ENCODE measurements around the gene ZNF287.
"Not testable (repeated sequence)": the region's sequence is repeated elsewhere in the genome, so short reads cannot be mapped to it uniquely, and the experiment has no call there.

ZNF287 gene

DNA sequence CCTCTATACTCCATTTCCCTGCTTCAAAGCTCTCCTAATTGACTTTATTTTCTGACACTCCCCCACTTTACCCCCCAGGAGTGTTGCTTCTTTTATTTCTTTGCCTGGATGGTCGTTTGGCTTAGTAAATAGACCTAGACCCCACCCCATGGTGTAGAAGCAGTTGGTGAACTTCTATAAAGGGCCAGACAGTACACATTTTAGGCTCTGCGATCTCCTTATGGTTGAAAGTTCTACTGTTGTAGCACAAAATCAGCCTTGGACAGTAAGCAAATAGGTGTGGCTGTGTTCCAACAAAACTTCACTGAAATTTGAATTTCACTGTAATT is 31.9 kb downstream of the ZNF287 start:
- DNase-seq (ENCODE audit: low spot score) = no peak
- peak overlapping the region; percentile 96 for H3K27ac Mint-ChIP-seq

DNA sequence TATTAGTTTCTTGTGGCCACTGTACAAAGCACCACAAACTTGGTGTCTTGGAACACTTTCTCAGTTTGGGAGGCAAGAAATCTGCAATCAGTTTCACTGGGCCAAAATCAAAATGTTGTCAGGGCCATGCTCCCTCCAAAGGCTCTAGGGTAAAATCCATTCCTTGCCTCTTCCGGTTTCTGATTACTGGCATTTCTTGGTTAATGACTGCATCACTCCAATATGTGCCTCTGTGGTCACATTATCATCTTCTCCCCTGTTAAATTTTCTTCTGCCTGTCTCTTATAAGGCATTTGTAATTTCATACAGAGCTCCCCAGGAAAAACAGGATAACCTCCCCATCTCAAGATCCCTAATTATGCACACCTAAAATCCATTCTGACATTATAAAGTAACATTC is 34.8 kb downstream of the ZNF287 start:
- H3K4me3 Mint-ChIP-seq = no peak overlapping the region
- H3K27ac Mint-ChIP-seq = no peak overlapping the region

More for the DNA sequence above, 31.9 kb downstream of the ZNF287 start:
- H3K4me3 Mint-ChIP-seq = peak overlapping the region; percentile 96
- H3K9me3 Mint-ChIP-seq = peaks cover 20% of the 10 kb centered on the region
- peaks cover 4% of the 10 kb centered on the region for H3K36me3 Mint-ChIP-seq (ENCODE audit: low read depth)
- peaks cover 4% of the 10 kb centered on the region for H3K27me3 Mint-ChIP-seq (ENCODE audit: low read depth)
- peaks cover 18% of the 10 kb centered on the region for H3K4me1 Mint-ChIP-seq (ENCODE audit: low read depth)

DNA sequence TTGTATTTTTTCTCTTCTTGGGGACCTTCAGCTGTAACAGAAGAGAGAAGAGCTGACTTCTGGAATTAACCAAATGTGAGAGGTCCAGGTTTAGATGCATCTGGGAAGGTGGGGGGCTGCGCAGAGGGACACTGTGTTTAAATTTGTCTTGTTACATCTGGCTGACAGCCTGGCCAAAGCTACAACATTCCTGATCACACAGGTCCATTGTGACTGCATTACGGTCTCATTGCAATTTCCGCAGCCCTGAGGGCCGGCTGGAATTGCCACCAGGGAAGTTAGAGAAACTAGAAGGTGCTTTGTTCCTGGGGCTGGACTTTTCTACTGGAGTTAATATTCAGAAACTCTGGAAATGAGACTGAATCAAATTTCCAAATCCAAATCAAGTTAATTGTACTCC is 39.1 kb downstream of the ZNF287 start:
- H3K27me3 Mint-ChIP-seq (ENCODE audit: low read depth) = peaks cover 26% of the 10 kb centered on the region

More for the DNA sequence above, 34.8 kb downstream of the ZNF287 start:
- Mint-ChIP-seq H3K4me1 (ENCODE audit: low read depth) (peaks cover 18% of the 10 kb centered on the region), H3K27me3 (ENCODE audit: low read depth) (peaks cover 9% of the 10 kb centered on the region), H3K36me3 (ENCODE audit: low read depth) (peaks cover 1% of the 10 kb centered on the region), H3K9me3 (peaks cover under 1% of the 10 kb centered on the region)
- DNase-seq (ENCODE audit: low spot score) = no peak

DNA sequence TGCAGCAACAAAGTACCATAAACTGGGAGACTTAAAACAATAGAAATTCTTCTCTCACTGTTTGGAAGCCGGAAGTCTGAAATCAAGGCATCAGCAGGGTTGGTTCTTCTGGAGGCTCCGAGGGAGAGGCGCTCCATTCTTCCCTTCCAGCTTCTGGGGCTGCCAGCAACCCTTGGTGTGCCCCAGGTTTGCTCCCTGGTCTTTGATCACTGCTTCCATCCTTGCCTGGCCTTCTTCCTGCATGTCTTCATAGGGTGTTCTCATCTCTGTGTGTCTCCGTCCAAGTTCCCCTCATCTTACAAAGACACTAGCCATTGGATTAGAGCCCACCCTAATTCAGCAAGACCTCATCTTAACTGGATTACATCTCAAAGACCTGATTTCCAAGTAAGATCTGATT is 41.7 kb downstream of the ZNF287 start:
- H3K27ac Mint-ChIP-seq = no peak overlapping the region
- no peak overlapping the region for H3K4me3 Mint-ChIP-seq
- no peaks in the 10 kb centered on the region for H3K9me3 Mint-ChIP-seq
- no peaks in the 10 kb centered on the region for H3K4me1 Mint-ChIP-seq (ENCODE audit: low read depth)
- peaks cover 26% of the 10 kb centered on the region for H3K27me3 Mint-ChIP-seq (ENCODE audit: low read depth)
- H3K36me3 Mint-ChIP-seq (ENCODE audit: low read depth) = no peaks in the 10 kb centered on the region
- no peak for DNase-seq (ENCODE audit: low spot score)

More for the DNA sequence above, 39.1 kb downstream of the ZNF287 start:
- peaks cover 1% of the 10 kb centered on the region for H3K4me1 Mint-ChIP-seq (ENCODE audit: low read depth)
- no peak overlapping the region for H3K4me3 Mint-ChIP-seq
- no peaks in the 10 kb centered on the region for H3K9me3 Mint-ChIP-seq
- peaks cover 1% of the 10 kb centered on the region for H3K36me3 Mint-ChIP-seq (ENCODE audit: low read depth)
- no peak for DNase-seq (ENCODE audit: low spot score)
- no peak overlapping the region for H3K27ac Mint-ChIP-seq

DNA sequence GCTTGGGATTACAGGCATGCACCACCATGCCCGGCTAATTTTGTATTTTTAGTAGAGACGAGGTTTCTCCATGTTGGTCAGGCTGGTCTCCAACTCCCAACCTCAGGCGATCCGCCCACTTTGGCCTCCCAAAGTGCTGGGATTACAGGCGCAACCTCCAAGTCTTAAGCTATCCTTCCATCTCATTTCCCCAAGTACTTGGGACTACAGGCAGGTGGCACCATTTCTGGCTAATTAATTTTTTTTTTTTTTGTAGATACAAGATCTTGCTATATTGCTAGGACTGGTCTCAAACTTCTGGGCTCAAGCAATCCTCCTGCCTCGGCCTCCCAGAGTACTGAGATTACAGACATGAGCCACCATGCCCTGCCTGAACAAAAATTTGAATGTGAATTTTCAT is 43.4 kb downstream of the ZNF287 start:
- not testable (repeated sequence) for H3K9me3 Mint-ChIP-seq; H3K27ac Mint-ChIP-seq; DNase-seq (ENCODE audit: low spot score); H3K36me3 Mint-ChIP-seq (ENCODE audit: low read depth); H3K4me1 Mint-ChIP-seq (ENCODE audit: low read depth); H3K4me3 Mint-ChIP-seq
- peaks cover 23% of the 10 kb centered on the region for H3K27me3 Mint-ChIP-seq (ENCODE audit: low read depth)

DNA sequence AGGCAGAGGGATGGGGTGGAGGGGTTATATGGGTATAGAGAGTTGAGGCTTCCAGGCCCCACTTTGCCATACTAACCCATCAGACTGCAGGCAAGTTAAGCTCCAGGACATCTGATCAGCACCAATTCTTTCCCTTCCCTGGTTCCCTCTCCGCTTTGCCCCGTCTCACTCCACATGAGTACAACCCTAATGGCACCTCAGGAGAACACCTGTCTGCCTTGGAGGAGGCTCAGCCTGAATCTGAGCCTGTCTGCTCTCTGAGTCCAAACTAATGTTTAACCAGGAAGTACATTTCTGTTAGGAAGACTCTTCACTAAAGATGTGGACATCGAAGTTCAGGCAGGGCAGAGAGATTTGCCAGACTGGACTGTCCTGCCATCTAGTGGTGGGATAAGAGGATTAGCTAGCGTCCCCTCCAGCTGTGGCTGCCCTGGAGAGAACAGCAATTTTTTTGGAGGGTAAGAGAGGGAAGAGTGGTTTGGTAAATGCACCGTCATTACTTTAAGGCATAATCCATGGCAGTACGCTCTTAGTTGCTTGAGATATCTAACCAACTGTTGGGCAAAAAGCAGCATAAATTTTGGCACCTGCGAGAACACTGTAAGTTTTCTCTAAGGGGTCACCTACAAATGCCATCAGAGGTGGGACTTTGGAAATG is 47.8 kb downstream of the ZNF287 start:
- peak; percentile 46 for DNase-seq (ENCODE audit: low spot score)
- H3K36me3 Mint-ChIP-seq (ENCODE audit: low read depth) = no peaks in the 10 kb centered on the region
- H3K27me3 Mint-ChIP-seq (ENCODE audit: low read depth) = peaks cover 30% of the 10 kb centered on the region
- H3K27ac Mint-ChIP-seq = no peak overlapping the region
- H3K4me3 Mint-ChIP-seq = no peak overlapping the region
- H3K9me3 Mint-ChIP-seq = no peaks in the 10 kb centered on the region
- H3K4me1 Mint-ChIP-seq (ENCODE audit: low read depth) = peaks cover 11% of the 10 kb centered on the region

DNA sequence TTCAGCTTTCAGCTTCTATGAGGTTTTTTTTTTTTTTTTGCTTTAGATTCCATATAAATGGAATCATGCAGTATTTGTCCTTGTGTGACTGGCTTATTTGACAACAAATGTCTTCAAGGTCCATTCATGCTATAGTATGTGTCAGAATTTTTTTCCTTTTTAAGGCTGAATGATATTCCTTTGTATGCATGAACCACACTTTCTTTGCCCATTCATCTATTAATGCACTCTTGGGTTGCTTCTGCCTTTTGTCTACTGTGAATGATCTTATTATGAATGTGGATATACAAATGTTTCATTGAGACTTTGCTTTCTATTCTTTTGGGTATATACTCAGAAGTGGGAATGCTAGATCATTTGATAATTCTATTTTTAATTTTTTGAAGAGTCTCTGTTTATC is 50.0 kb downstream of the ZNF287 start:
- peaks cover 17% of the 10 kb centered on the region for H3K4me1 Mint-ChIP-seq (ENCODE audit: low read depth)
- no peak overlapping the region for H3K4me3 Mint-ChIP-seq
- H3K27ac Mint-ChIP-seq = no peak overlapping the region
- H3K9me3 Mint-ChIP-seq = no peaks in the 10 kb centered on the region
- no peak for DNase-seq (ENCODE audit: low spot score)
- peaks cover 31% of the 10 kb centered on the region for H3K27me3 Mint-ChIP-seq (ENCODE audit: low read depth)
- no peaks in the 10 kb centered on the region for H3K36me3 Mint-ChIP-seq (ENCODE audit: low read depth)

DNA sequence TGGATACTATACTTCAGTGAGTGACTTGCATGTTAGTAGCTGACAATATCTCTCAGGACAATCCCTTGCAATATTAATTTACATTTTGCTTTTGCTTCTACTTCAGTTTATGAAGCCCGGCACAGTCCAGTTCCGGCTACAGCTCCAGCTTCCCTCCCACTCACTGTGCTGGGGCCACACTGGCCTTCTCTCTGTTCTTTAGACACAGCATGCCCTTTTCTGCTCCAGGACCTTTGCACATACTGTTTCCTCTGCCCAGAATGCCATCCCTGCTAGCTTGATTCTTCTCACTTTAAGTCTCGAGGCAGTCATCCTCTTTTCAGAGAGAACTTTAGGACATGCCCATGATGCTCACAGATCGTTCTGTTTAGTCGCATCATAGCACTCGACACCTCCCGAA is 51.5 kb downstream of the ZNF287 start:
- Mint-ChIP-seq H3K4me3 (no peak overlapping the region), H3K9me3 (no peaks in the 10 kb centered on the region), H3K36me3 (ENCODE audit: low read depth) (no peaks in the 10 kb centered on the region), H3K27ac (no peak overlapping the region), H3K27me3 (ENCODE audit: low read depth) (peaks cover 34% of the 10 kb centered on the region), H3K4me1 (ENCODE audit: low read depth) (peaks cover 17% of the 10 kb centered on the region)
- DNase-seq (ENCODE audit: low spot score) = no peak

DNA sequence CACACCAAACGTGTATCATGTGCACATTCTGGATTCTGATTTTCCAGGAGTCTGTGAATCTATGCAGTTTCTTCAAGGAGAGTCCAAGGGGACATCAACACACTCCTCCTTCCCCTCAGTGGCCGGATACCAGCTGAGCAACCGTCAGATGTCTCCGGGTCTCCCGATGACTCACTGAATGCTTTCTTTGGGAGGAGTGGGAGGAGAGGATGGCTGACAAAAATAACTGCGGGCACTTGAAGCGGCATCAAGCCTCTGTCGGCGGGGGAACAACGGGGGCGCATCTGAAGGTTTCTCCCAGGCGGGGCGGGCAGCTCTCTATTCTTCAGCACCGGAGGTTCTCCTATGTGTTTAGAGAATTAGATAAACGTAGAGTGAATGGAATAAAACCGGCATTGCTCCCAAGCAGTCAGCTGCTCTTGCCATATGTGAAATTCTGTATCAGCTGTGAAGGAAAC is 52.4 kb downstream of the ZNF287 start:
- H3K4me1 Mint-ChIP-seq (ENCODE audit: low read depth) = peaks cover 17% of the 10 kb centered on the region
- no peaks in the 10 kb centered on the region for H3K36me3 Mint-ChIP-seq (ENCODE audit: low read depth)
- no peak overlapping the region for H3K27ac Mint-ChIP-seq
- no peak for DNase-seq (ENCODE audit: low spot score)
- H3K27me3 Mint-ChIP-seq (ENCODE audit: low read depth) = peaks cover 34% of the 10 kb centered on the region
- H3K4me3 Mint-ChIP-seq = peak overlapping the region; percentile 4
- no peaks in the 10 kb centered on the region for H3K9me3 Mint-ChIP-seq

DNA sequence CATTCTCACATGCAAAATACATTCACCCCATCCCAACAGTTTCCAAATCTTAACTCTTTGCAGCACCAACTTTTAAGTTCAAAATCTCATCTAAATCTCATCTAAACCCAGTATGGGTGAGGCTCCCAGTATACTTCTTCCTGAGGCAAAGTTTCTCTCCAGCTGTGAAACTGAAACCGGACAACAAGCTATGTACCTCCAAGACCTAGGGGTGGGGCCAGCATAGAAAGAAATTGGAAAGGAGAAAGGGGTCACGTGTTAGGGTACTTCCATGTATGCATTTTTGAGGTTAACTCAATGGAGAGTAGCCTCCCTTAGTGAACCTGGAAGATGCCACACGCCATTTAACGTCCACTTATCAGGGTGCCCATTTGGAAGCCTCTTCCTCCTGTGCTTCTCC is 53.1 kb downstream of the ZNF287 start:
- Mint-ChIP-seq H3K4me3 (no peak overlapping the region), H3K4me1 (ENCODE audit: low read depth) (peaks cover 13% of the 10 kb centered on the region), H3K27me3 (ENCODE audit: low read depth) (peaks cover 34% of the 10 kb centered on the region), H3K9me3 (no peaks in the 10 kb centered on the region), H3K27ac (no peak overlapping the region), H3K36me3 (ENCODE audit: low read depth) (no peaks in the 10 kb centered on the region)
- DNase-seq (ENCODE audit: low spot score) = no peak

DNA sequence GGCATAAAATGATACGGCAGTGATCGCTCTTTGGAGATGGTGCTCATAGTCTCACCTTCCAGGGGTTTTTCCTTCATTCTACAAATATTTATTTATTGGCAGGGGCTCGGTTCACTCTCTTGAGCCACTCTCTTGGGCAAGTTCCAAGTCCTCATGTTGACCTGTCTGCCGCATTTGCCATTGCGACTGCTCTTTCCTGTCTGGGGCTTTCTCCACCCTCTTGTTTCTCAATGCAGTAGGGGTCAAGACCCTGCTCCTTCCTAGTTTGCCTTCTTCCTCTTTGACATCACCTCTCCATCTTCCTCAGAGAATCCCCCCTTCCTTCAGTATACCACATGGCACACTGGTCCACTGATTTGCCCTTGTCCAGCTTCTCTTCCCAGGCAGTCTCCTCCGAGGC is 55.1 kb downstream of the ZNF287 start:
- Mint-ChIP-seq H3K9me3 (no peaks in the 10 kb centered on the region), H3K27me3 (ENCODE audit: low read depth) (peaks cover 25% of the 10 kb centered on the region), H3K36me3 (ENCODE audit: low read depth) (no peaks in the 10 kb centered on the region), H3K27ac (no peak overlapping the region), H3K4me3 (no peak overlapping the region), H3K4me1 (ENCODE audit: low read depth) (peaks cover 12% of the 10 kb centered on the region)
- DNase-seq (ENCODE audit: low spot score) = no peak

DNA sequence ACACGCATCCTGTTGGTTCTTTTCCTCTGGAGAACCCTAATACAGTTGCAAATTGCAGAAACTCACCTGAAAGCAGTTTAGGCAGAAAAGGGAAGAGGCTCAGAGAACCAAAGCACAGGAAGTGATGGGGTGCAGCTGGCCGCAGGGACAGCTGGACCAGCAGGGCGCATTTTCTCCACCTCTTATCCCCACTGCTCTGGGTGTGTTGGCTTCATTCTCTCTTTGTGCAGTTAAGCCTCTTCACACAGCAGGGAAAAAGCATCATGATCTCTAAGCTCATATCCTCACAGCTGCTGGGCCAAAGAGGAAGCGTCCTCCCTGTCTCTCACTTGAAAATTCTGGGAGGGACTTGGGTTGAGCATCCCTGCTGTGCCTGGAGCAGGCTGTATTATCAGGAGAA is 57.0 kb downstream of the ZNF287 start:
- no peaks in the 10 kb centered on the region for H3K9me3 Mint-ChIP-seq
- DNase-seq (ENCODE audit: low spot score) = no peak
- no peak overlapping the region for H3K27ac Mint-ChIP-seq
- H3K27me3 Mint-ChIP-seq (ENCODE audit: low read depth) = peaks cover 20% of the 10 kb centered on the region
- H3K4me1 Mint-ChIP-seq (ENCODE audit: low read depth) = peaks cover 12% of the 10 kb centered on the region
- H3K36me3 Mint-ChIP-seq (ENCODE audit: low read depth) = no peaks in the 10 kb centered on the region
- no peak overlapping the region for H3K4me3 Mint-ChIP-seq

DNA sequence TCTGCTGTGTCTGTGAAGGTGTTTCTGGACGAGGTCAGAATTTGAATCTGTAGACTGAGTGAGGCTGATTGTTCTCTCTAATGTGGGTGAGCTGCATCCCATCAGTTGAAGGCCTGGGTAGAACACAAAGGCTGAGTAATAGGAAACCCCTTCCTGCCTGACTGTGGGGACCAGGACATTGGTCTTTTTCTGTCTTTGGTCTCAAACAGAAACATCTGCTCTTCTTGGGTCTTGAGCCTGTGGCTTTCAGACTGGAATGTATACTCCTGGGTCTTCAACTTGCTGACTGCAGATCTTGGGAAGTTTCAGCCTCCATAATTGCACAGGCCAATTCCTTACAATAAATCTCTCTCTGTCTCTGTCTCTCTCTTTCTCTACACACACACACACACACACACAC is 57.4 kb downstream of the ZNF287 start:
- no peaks in the 10 kb centered on the region for H3K9me3 Mint-ChIP-seq
- H3K4me1 Mint-ChIP-seq (ENCODE audit: low read depth) = peaks cover 11% of the 10 kb centered on the region
- H3K4me3 Mint-ChIP-seq = no peak overlapping the region
- H3K27ac Mint-ChIP-seq = no peak overlapping the region
- no peak for DNase-seq (ENCODE audit: low spot score)
- no peaks in the 10 kb centered on the region for H3K36me3 Mint-ChIP-seq (ENCODE audit: low read depth)
- H3K27me3 Mint-ChIP-seq (ENCODE audit: low read depth) = peaks cover 16% of the 10 kb centered on the region

DNA sequence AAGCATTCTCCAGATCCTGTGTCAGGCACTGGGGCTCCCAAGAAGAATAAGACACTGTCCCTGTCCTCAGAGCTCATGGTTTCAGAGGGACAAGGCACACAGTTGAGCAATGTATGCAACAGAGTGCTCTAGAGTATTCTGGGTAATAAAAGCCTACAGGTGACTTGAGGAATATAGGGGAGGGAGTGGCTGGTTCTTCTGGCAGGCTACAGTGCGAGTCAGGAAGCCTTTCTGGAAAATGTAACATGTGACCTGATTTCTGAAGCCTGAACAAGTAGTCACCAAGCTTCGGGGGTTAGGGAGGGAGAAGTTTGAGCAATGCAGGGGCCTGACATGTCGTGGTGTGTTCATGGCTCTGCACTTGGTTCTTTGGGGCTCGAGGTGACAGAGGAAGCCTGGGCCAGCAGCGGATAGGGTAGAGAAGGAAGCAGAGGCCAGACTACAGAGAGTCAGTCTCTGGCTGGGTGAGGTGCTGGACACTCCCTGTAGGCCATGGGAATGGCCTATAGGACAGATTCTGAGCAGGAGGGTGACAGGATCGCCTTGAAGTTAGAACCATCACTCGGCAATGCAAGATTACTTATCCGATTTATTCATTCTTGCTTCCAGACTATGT is 61.0 kb downstream of the ZNF287 start:
- no peaks in the 10 kb centered on the region for H3K36me3 Mint-ChIP-seq (ENCODE audit: low read depth)
- H3K27ac Mint-ChIP-seq = no peak overlapping the region
- peaks cover 9% of the 10 kb centered on the region for H3K27me3 Mint-ChIP-seq (ENCODE audit: low read depth)
- H3K4me1 Mint-ChIP-seq (ENCODE audit: low read depth) = no peaks in the 10 kb centered on the region
- H3K4me3 Mint-ChIP-seq = no peak overlapping the region
- no peak for DNase-seq (ENCODE audit: low spot score)
- H3K9me3 Mint-ChIP-seq = no peaks in the 10 kb centered on the region

DNA sequence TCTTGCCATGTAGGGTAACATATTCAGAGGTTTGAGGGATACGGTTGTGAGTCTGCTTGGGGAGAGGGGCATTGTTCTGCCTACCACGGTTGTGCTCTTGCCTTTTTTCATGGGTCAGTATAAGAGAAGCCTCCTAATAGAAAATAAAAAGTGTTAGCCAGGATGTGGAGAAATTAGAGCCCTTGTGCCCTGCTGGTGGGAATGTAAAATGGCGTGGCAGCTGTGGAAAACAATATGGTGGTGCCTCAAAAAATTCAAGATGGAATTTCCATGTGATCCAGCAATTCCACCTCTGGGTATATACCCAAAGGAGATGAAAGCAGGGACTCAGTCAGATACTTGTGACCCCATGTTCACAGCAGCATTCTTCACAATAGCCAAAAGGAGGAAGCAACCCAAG is 62.8 kb downstream of the ZNF287 start:
- Mint-ChIP-seq H3K36me3 (ENCODE audit: low read depth) (no peaks in the 10 kb centered on the region), H3K27ac (no peak overlapping the region), H3K4me3 (no peak overlapping the region), H3K4me1 (ENCODE audit: low read depth) (no peaks in the 10 kb centered on the region), H3K27me3 (ENCODE audit: low read depth) (peaks cover 9% of the 10 kb centered on the region), H3K9me3 (no peaks in the 10 kb centered on the region)
- no peak for DNase-seq (ENCODE audit: low spot score)

Measured in T-helper 2 cell treated with Interferon-gamma antibody and Interleukin-4, amounts not matched to agents 5 μg/mL and 100 μg/mL, for 36 hours (primary cell).